Activated naive CD4-positive, alpha-beta T cell treated with anti-CD3 and anti-CD28 coated beads for 36 hours (primary cell): ENCODE results near the gene SNRPA. TPM values are rescaled to one million over a fixed set of nuclear protein-coding genes. Genes with fewer than 3 reads are reported as not detected.
A peak's percentile ranks its signal among the peaks of the same experiment; 100 is the strongest.
"Not testable (repeated sequence)": the region's sequence is repeated elsewhere in the genome, so short reads cannot be mapped to it uniquely, and the experiment has no call there.

Experiments used
- CTCF ChIA-PET: fragments of 350-600 bp; sonication (Branson Sonifier 250); formaldehyde crosslinking; loops from one replicate; lab custom pipeline; 2021; ENCODE audit warnings: antibody characterized with exemption; lab: Charles Lee
- DNase-seq: peaks from one replicate; pipeline ENCODE4 v3.0.0-alpha.2; 2020
- H3K27ac Mint-ChIP-seq: one replicate; pipeline ENCODE4 v1.8.0; 2021; ENCODE audit warnings: mild to moderate bottlenecking, mixed read lengths
- H3K27me3 Mint-ChIP-seq: one replicate; pipeline ENCODE4 v1.8.0; 2021; ENCODE audit warnings: low read depth, mixed read lengths
- H3K36me3 Mint-ChIP-seq: one replicate; pipeline ENCODE4 v1.8.0; 2021; ENCODE audit warnings: low read depth, mixed read lengths
- H3K4me1 Mint-ChIP-seq: one replicate; pipeline ENCODE4 v1.8.0; 2021; ENCODE audit warnings: low read depth, mixed read lengths
- H3K4me3 Mint-ChIP-seq: one replicate; pipeline ENCODE4 v1.8.0; 2021; ENCODE audit warnings: mild to moderate bottlenecking, moderate library complexity, mixed read lengths
- H3K9me3 Mint-ChIP-seq: one replicate; pipeline ENCODE4 v1.8.0; 2021; ENCODE audit warnings: mixed read lengths
- intact Hi-C: fragments of 100-400 bp; cut with micrococcal nuclease; formaldehyde crosslinking; loops from one replicate; pipeline ENCODE4 v1.15.1; 2023
- total RNA-seq, 2 experiments: library from RNA; stranded (reverse); gene quantifications; one replicate each; pipeline ENCODE4 v1.2.3, GENCODE V29; 2021

SNRPA gene
- total RNA-seq, 2 experiments from 2014 or later: 264 to 312 TPM

GRCh38 chr19:40781140-40781539 lies 30.1 kb downstream of the SNRPA start:
- peaks cover 6% of the 10 kb centered on the region for H3K36me3 Mint-ChIP-seq
- CTCF ChIA-PET: no interaction called here
- H3K9me3 Mint-ChIP-seq: no peaks in the 10 kb centered on the region
- intact Hi-C loops: no loop called here
- no peaks in the 10 kb centered on the region for H3K27me3 Mint-ChIP-seq
- no peak overlapping the region for H3K4me3 Mint-ChIP-seq
- H3K4me1 Mint-ChIP-seq: peaks cover 38% of the 10 kb centered on the region
- H3K27ac Mint-ChIP-seq: no peak overlapping the region
- no peak for DNase-seq

GRCh38 chr19:40783711-40784110 lies 32.7 kb downstream of the SNRPA start:
- no peaks in the 10 kb centered on the region for H3K27me3 Mint-ChIP-seq
- no peak overlapping the region for H3K4me3 Mint-ChIP-seq
- intact Hi-C loops: no loop called here
- DNase-seq: no peak
- no peaks in the 10 kb centered on the region for H3K9me3 Mint-ChIP-seq
- H3K4me1 Mint-ChIP-seq: peaks cover 25% of the 10 kb centered on the region
- H3K27ac Mint-ChIP-seq: no peak overlapping the region
- H3K36me3 Mint-ChIP-seq: peaks cover 6% of the 10 kb centered on the region
- CTCF ChIA-PET: no interaction called here

- H3K27ac Mint-ChIP-seq, DNase-seq, H3K36me3 Mint-ChIP-seq, H3K9me3 Mint-ChIP-seq, H3K27me3 Mint-ChIP-seq, H3K4me3 Mint-ChIP-seq, intact Hi-C loops, CTCF ChIA-PET: not testable (repeated sequence)
- peaks cover 20% of the 10 kb centered on the region for H3K4me1 Mint-ChIP-seq
Measured at GRCh38 chr19:40784146-40784545, 33.1 kb downstream of the SNRPA start.

- H3K27me3 Mint-ChIP-seq: no peaks in the 10 kb centered on the region
- H3K4me3 Mint-ChIP-seq: no peak overlapping the region
- intact Hi-C loops: no loop called here
- CTCF ChIA-PET: no interaction called here
- H3K9me3 Mint-ChIP-seq: no peaks in the 10 kb centered on the region
- no peak for DNase-seq
- peaks cover 9% of the 10 kb centered on the region for H3K4me1 Mint-ChIP-seq
- H3K27ac Mint-ChIP-seq: no peak overlapping the region
- peaks cover 13% of the 10 kb centered on the region for H3K36me3 Mint-ChIP-seq
Measured at GRCh38 chr19:40785526-40785925, 34.5 kb downstream of the SNRPA start.

- no peak for DNase-seq
- CTCF ChIA-PET: interaction anchor here (0.6 kb wide), 1 partner anchor 20 kb away, joined by 3 read pairs; no protein-coding TSS in a partner anchor
- Mint-ChIP-seq H3K4me3 (no peak overlapping the region), H3K27ac (peak overlapping the region; percentile 19), H3K9me3 (no peaks in the 10 kb centered on the region), H3K4me1 (peaks cover 5% of the 10 kb centered on the region), H3K36me3 (peaks cover 8% of the 10 kb centered on the region), H3K27me3 (no peaks in the 10 kb centered on the region)
- intact Hi-C loops: no loop called here
Measured at GRCh38 chr19:40786060-40787037, 35.3 kb downstream of the SNRPA start.

GRCh38 chr19:40791349-40791748 lies 40.3 kb downstream of the SNRPA start:
- intact Hi-C loops: no loop called here
- H3K36me3 Mint-ChIP-seq: peaks cover 7% of the 10 kb centered on the region
- H3K4me3 Mint-ChIP-seq: no peak overlapping the region
- peaks cover 19% of the 10 kb centered on the region for H3K4me1 Mint-ChIP-seq
- H3K27me3 Mint-ChIP-seq: no peaks in the 10 kb centered on the region
- no peaks in the 10 kb centered on the region for H3K9me3 Mint-ChIP-seq
- H3K27ac Mint-ChIP-seq: no peak overlapping the region
- no peak for DNase-seq
- CTCF ChIA-PET: no interaction called here

- Mint-ChIP-seq H3K27me3 (no peaks in the 10 kb centered on the region), H3K27ac (peak overlapping the region; percentile 80), H3K4me3 (no peak overlapping the region), H3K9me3 (no peaks in the 10 kb centered on the region), H3K36me3 (peaks cover 7% of the 10 kb centered on the region), H3K4me1 (peaks cover 21% of the 10 kb centered on the region)
- CTCF ChIA-PET: no interaction called here
- DNase-seq: no peak
- intact Hi-C loops: loop anchor here (1.0 kb wide), 1 partner anchor 14 kb away; the partner anchor contains the start of gene RAB4B
Measured at GRCh38 chr19:40791996-40792395, 41.0 kb downstream of the SNRPA start.

- H3K36me3 Mint-ChIP-seq: peaks cover 18% of the 10 kb centered on the region
- no peak for DNase-seq
- no peaks in the 10 kb centered on the region for H3K9me3 Mint-ChIP-seq
- peak overlapping the region; percentile 97 for H3K27ac Mint-ChIP-seq
- CTCF ChIA-PET: interaction anchor here (0.6 to 1.6 kb wide), 3 partner anchors 10 to 333 kb away, joined by 3 read pairs; no protein-coding TSS in a partner anchor
- H3K4me1 Mint-ChIP-seq: peaks cover 47% of the 10 kb centered on the region
- intact Hi-C loops: loop anchor here (5.0 kb wide), 2 partner anchors 355 to 450 kb away; partner anchors contain the start of genes C19orf47, PLD3 and SERTAD3
- peak overlapping the region; percentile 92 for H3K4me3 Mint-ChIP-seq
- no peaks in the 10 kb centered on the region for H3K27me3 Mint-ChIP-seq
Measured at GRCh38 chr19:40797166-40797962, 46.4 kb downstream of the SNRPA start.

- peak overlapping the region; percentile 92 for H3K4me3 Mint-ChIP-seq
- peak; percentile 80 for DNase-seq
- intact Hi-C loops: loop anchor here (1.0 to 5.0 kb wide), 8 partner anchors 8 to 451 kb away; partner anchors contain the start of genes ACTMAP, C19orf47, COQ8B and NUMBL
- H3K4me1 Mint-ChIP-seq: peaks cover 47% of the 10 kb centered on the region
- H3K27me3 Mint-ChIP-seq: no peaks in the 10 kb centered on the region
- CTCF ChIA-PET: interaction anchor here (0.6 to 1.1 kb wide), 6 partner anchors 9 to 334 kb away, joined by 3 to 5 read pairs (median 3); partner anchors contain the start of genes COQ8B, ITPKC and RAB4B
- peak overlapping the region; percentile 97 for H3K27ac Mint-ChIP-seq
- H3K9me3 Mint-ChIP-seq: no peaks in the 10 kb centered on the region
- peaks cover 21% of the 10 kb centered on the region for H3K36me3 Mint-ChIP-seq
Measured at GRCh38 chr19:40797963-40798682, 47.1 kb downstream of the SNRPA start.

GRCh38 chr19:40798683-40799557 lies 47.9 kb downstream of the SNRPA start, which contains the start of gene EGLN2:
Gene EGLN2 (plus strand): TSS chr19:40799191. CDS start chr19:40800573, 1,382 bp downstream.
- H3K36me3 Mint-ChIP-seq: peaks cover 26% of the 10 kb centered on the region

More at GRCh38 chr19:40798683-40799557, 47.9 kb downstream of the SNRPA start, which contains the start of gene EGLN2:
- CTCF ChIA-PET: interaction anchor here (0.6 to 1.1 kb wide), 6 partner anchors 8 to 335 kb away, joined by 3 to 5 read pairs (median 3); partner anchors contain the start of genes COQ8B, ITPKC and RAB4B
- Mint-ChIP-seq H3K27me3 (no peaks in the 10 kb centered on the region), H3K27ac (peak within 1 kb of the TSS; percentile 97), H3K4me1 (peaks cover 54% of the 10 kb centered on the region), H3K9me3 (no peaks in the 10 kb centered on the region), H3K4me3 (peak within 1 kb of the TSS; percentile 94)
- intact Hi-C loops: loop anchor here (1.0 to 5.0 kb wide), 8 partner anchors 7 to 452 kb away; partner anchors contain the start of genes ACTMAP, C19orf47, COQ8B and NUMBL
- peak; percentile 100 for DNase-seq
